WTC11 (cell line): Measurements from ENCODE around the gene ATXN7. TPM values are rescaled to one million over a fixed set of nuclear protein-coding genes. Genes with fewer than 3 reads are reported as not detected.

Experiments
- ATAC-seq: fragments of 200-7000 bp; cut with Tn5 transposase; 2 replicates; pipeline ENCODE4 v1.10.0; 2021; ENCODE audit warnings: mild to moderate bottlenecking, moderate library complexity
- CTCF ChIA-PET: fragments of 300-600 bp; sonication (Branson Sonifier 250); formaldehyde crosslinking; loops from one replicate; lab custom pipeline; 2021; ENCODE audit warnings: antibody characterized with exemption; lab: Charles Lee
- POLR2A ChIA-PET: fragments of 350-600 bp; sonication (Branson Sonifier 250); formaldehyde crosslinking; loops from one replicate; lab custom pipeline; 2021; ENCODE audit warnings: antibody characterized with exemption; lab: Charles Lee
- DNase-seq: peaks from one replicate; pipeline ENCODE4 v3.0.0; 2021; ENCODE audit warnings: low spot score
- H3K27ac Mint-ChIP-seq: 2 replicates; pipeline ENCODE4 v1.8.0; 2021; ENCODE audit warnings: mixed read lengths
- H3K27me3 Mint-ChIP-seq: 2 replicates; pipeline ENCODE4 v1.8.0; 2021; ENCODE audit warnings: low read depth, mild to moderate bottlenecking, moderate library complexity, mixed read lengths
- H3K36me3 Mint-ChIP-seq: 2 replicates; pipeline ENCODE4 v1.8.0; 2021; ENCODE audit warnings: mixed read lengths
- H3K4me1 Mint-ChIP-seq: 2 replicates; pipeline ENCODE4 v1.8.0; 2022; ENCODE audit warnings: mixed read lengths
- H3K4me3 Mint-ChIP-seq: 2 replicates; pipeline ENCODE4 v1.8.0; 2021; ENCODE audit warnings: mild to moderate bottlenecking, moderate library complexity, mixed read lengths
- H3K9me3 Mint-ChIP-seq: 2 replicates; pipeline ENCODE4 v1.8.0; 2021; ENCODE audit warnings: mixed read lengths
- ARID4B ChIP-seq: sonication (generic); formaldehyde crosslinking; IDR thresholded peaks from 2 replicates; pipeline ENCODE4 v1.8.0; 2023; ENCODE audit warnings: missing genetic modification reagents, mild to moderate bottlenecking, borderline replicate concordance
- E2F1 ChIP-seq: sonication (generic); formaldehyde crosslinking; IDR thresholded peaks from 2 replicates; pipeline ENCODE4 v1.8.0; 2022; ENCODE audit warnings: mild to moderate bottlenecking, missing genetic modification reagents
- KAT7 ChIP-seq: sonication (generic); formaldehyde crosslinking; IDR thresholded peaks from 2 replicates; pipeline ENCODE4 v1.8.1; 2023; ENCODE audit warnings: missing genetic modification reagents, mild to moderate bottlenecking, borderline replicate concordance
- MXD4 ChIP-seq: fragments of 250-450 bp; sonication (Bioruptor Pico); IDR thresholded peaks from 2 replicates; pipeline ENCODE4 v1.8.0; 2021; ENCODE audit warnings: mild to moderate bottlenecking, moderate library complexity, borderline replicate concordance
- NFE2L1 ChIP-seq: sonication (generic); formaldehyde crosslinking; IDR thresholded peaks from 2 replicates; pipeline ENCODE4 v1.8.1; 2023; ENCODE audit warnings: missing genetic modification reagents
- NR1H2 ChIP-seq: sonication (generic); formaldehyde crosslinking; IDR thresholded peaks from 2 replicates; pipeline ENCODE4 v1.9.0; 2021; ENCODE audit warnings: mild to moderate bottlenecking, moderate library complexity, missing genetic modification reagents
- PREB ChIP-seq: sonication (generic); formaldehyde crosslinking; IDR thresholded peaks from 2 replicates; pipeline ENCODE4 v1.8.1; 2022; ENCODE audit warnings: mild to moderate bottlenecking, missing genetic modification reagents, moderate library complexity, borderline replicate concordance
- PRRX2 ChIP-seq: fragments of 250-450 bp; sonication (Bioruptor Pico); IDR thresholded peaks from 2 replicates; pipeline ENCODE4 v1.8.0; 2021; ENCODE audit warnings: mild to moderate bottlenecking
- SMAD4 ChIP-seq: sonication (generic); formaldehyde crosslinking; IDR thresholded peaks from 2 replicates; pipeline ENCODE4 v1.8.0; 2022; ENCODE audit warnings: mild to moderate bottlenecking, missing genetic modification reagents
- TEAD4 ChIP-seq: sonication (generic); formaldehyde crosslinking; IDR thresholded peaks from 2 replicates; pipeline ENCODE4 v1.8.0; 2022; ENCODE audit warnings: mild to moderate bottlenecking, missing genetic modification reagents
- ZNF281 ChIP-seq: sonication (generic); formaldehyde crosslinking; IDR thresholded peaks from 2 replicates; pipeline ENCODE4 v1.8.0; 2023; ENCODE audit warnings: mild to moderate bottlenecking, missing genetic modification reagents
- ZSCAN18 ChIP-seq: fragments of 250-450 bp; sonication (Bioruptor Pico); IDR thresholded peaks from 2 replicates; pipeline ENCODE4 v2.1.2; 2022; ENCODE audit warnings: mild to moderate bottlenecking, moderate library complexity
- total RNA-seq: library from RNA; stranded (reverse); gene quantifications from 3 replicates; pipeline ENCODE4 v1.2.3, GENCODE V29; 2021
- TF ChIP-seq, protein P1 (sequence below): fragments of 250-450 bp; sonication (Bioruptor Pico); IDR thresholded peaks from 2 replicates; pipeline ENCODE4 v1.8.0; 2021; ENCODE audit warnings: mild to moderate bottlenecking
- TF ChIP-seq, protein P2 (sequence below): sonication (generic); formaldehyde crosslinking; conservative IDR thresholded peaks from 2 replicates; pipeline ENCODE4 v1.8.1; 2022; ENCODE audit warnings: mild to moderate bottlenecking, missing genetic modification reagents
- TF ChIP-seq, protein P3 (sequence below): sonication (generic); formaldehyde crosslinking; IDR thresholded peaks from 2 replicates; pipeline ENCODE4 v1.8.1; 2023; ENCODE audit warnings: mild to moderate bottlenecking, missing genetic modification reagents
- TF ChIP-seq, protein P4 (sequence below): sonication (generic); formaldehyde crosslinking; IDR thresholded peaks from 2 replicates; pipeline ENCODE4 v1.8.0; 2022; ENCODE audit warnings: missing genetic modification reagents

Gene ATXN7
- total RNA-seq, 1 experiment from 2014 or later, result 11.7 TPM

- TF ChIP-seq MXD4, result no peak
- TF ChIP-seq E2F1 (CRISPR knock-in tag), result no peak
- TF ChIP-seq KAT7 (CRISPR knock-in tag), result no peak
- no peak for TF ChIP-seq PRRX2 (CRISPR knock-in tag)
- TF ChIP-seq PREB (CRISPR knock-in tag), result no peak
- no peak for TF ChIP-seq ZSCAN18 (CRISPR knock-in tag)
- no peak for TF ChIP-seq NFE2L1 (CRISPR knock-in tag)
- TF ChIP-seq SMAD4 (CRISPR knock-in tag), result no peak
- TF ChIP-seq TEAD4 (CRISPR knock-in tag), result no peak
- TF ChIP-seq, protein P1, sequence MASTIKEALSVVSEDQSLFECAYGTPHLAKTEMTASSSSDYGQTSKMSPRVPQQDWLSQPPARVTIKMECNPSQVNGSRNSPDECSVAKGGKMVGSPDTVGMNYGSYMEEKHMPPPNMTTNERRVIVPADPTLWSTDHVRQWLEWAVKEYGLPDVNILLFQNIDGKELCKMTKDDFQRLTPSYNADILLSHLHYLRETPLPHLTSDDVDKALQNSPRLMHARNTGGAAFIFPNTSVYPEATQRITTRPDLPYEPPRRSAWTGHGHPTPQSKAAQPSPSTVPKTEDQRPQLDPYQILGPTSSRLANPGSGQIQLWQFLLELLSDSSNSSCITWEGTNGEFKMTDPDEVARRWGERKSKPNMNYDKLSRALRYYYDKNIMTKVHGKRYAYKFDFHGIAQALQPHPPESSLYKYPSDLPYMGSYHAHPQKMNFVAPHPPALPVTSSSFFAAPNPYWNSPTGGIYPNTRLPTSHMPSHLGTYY, result no peak
- TF ChIP-seq ARID4B, result no peak
- TF ChIP-seq, all 79 proteins: peak for 0
- Mint-ChIP-seq H3K4me1 (no peaks in the 10 kb centered on the region), H3K36me3 (no peaks in the 10 kb centered on the region), H3K9me3 (peaks cover 8% of the 10 kb centered on the region), H3K27me3 (no peaks in the 10 kb centered on the region), H3K4me3 (no peak overlapping the region), H3K27ac (no peak overlapping the region)
- ChIA-PET CTCF (no interaction called here), POLR2A (no interaction called here)
- ATAC-seq, result no peak
- DNase-seq, result no peak
Observed at GRCh38 chr3:64039332-64039731, 175.7 kb downstream of the ATXN7 start.

DNA sequence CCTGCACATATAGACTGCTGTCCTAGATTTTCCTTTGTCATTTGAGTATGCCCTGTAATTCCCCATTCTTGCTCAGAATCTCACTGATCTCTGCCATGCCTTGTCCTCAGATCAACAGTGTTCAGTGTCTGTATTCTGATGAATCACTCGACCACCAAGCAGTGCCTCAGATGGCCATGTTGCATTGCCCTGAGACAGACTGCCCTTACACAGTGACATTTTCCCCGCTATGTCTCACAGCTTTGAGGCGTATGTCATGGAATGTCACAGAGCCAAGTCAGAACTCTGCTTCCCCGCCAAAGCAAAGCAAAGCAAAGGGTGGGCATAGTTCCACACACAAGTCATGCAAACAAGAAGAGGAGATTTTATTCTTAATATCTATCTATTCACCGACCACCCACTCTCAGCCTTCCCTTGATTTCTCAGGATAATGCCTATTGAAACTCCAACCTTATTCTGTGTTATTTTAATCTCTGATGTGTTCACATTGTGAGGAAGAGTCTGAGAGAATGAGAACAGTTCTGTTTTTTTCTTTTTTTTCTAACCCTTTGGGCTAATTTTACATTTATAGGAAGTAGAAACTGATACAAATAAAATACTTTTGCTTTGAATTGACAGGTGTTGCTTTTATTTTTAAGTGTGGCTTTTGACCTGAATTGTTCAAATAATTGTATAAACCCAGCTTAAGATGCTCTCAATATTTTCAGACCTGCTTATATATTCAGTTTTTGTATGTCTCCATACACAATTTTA lies 176.5 kb downstream of the ATXN7 start:
- Mint-ChIP-seq H3K9me3 (peaks cover 6% of the 10 kb centered on the region), H3K4me1 (no peaks in the 10 kb centered on the region), H3K4me3 (no peak overlapping the region), H3K27me3 (no peaks in the 10 kb centered on the region), H3K36me3 (no peaks in the 10 kb centered on the region), H3K27ac (no peak overlapping the region)
- ATAC-seq (no peak), DNase-seq (no peak)
- ChIA-PET POLR2A (no interaction called here), CTCF (no interaction called here)
- TF ChIP-seq NR1H2 (CRISPR knock-in tag), result no peak
- TF ChIP-seq, protein P2, sequence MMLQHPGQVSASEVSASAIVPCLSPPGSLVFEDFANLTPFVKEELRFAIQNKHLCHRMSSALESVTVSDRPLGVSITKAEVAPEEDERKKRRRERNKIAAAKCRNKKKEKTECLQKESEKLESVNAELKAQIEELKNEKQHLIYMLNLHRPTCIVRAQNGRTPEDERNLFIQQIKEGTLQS (CRISPR knock-in tag), result no peak
- TF ChIP-seq, protein P3, sequence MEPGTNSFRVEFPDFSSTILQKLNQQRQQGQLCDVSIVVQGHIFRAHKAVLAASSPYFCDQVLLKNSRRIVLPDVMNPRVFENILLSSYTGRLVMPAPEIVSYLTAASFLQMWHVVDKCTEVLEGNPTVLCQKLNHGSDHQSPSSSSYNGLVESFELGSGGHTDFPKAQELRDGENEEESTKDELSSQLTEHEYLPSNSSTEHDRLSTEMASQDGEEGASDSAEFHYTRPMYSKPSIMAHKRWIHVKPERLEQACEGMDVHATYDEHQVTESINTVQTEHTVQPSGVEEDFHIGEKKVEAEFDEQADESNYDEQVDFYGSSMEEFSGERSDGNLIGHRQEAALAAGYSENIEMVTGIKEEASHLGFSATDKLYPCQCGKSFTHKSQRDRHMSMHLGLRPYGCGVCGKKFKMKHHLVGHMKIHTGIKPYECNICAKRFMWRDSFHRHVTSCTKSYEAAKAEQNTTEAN, result no peak
- TF ChIP-seq ZNF281, result no peak
- TF ChIP-seq, protein P4, sequence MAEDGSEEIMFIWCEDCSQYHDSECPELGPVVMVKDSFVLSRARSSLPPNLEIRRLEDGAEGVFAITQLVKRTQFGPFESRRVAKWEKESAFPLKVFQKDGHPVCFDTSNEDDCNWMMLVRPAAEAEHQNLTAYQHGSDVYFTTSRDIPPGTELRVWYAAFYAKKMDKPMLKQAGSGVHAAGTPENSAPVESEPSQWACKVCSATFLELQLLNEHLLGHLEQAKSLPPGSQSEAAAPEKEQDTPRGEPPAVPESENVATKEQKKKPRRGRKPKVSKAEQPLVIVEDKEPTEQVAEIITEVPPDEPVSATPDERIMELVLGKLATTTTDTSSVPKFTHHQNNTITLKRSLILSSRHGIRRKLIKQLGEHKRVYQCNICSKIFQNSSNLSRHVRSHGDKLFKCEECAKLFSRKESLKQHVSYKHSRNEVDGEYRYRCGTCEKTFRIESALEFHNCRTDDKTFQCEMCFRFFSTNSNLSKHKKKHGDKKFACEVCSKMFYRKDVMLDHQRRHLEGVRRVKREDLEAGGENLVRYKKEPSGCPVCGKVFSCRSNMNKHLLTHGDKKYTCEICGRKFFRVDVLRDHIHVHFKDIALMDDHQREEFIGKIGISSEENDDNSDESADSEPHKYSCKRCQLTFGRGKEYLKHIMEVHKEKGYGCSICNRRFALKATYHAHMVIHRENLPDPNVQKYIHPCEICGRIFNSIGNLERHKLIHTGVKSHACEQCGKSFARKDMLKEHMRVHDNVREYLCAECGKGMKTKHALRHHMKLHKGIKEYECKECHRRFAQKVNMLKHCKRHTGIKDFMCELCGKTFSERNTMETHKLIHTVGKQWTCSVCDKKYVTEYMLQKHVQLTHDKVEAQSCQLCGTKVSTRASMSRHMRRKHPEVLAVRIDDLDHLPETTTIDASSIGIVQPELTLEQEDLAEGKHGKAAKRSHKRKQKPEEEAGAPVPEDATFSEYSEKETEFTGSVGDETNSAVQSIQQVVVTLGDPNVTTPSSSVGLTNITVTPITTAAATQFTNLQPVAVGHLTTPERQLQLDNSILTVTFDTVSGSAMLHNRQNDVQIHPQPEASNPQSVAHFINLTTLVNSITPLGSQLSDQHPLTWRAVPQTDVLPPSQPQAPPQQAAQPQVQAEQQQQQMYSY (CRISPR knock-in tag), result no peak
